EL (cell line): ENCODE data around the gene UBE2N.

Source experiments
- DNase-seq: peaks from one replicate; pipeline ENCODE4 v3.0.0-alpha.2; 2016

The UBE2N gene

GRCh38 chr12:93441617-93442410 lies at the start of gene UBE2N:
TSS of gene UBE2N (minus strand) at chr12:93441947. CDS start at chr12:93441884, 63 bp downstream.
- peak; percentile 96 for DNase-seq

- DNase-seq: peak; percentile 74
Measured at GRCh38 chr12:93484315-93484981, 42.7 kb upstream of the UBE2N start.

GRCh38 chr12:93483151-93483807 lies 41.5 kb upstream of the UBE2N start:
- DNase-seq: no peak

- no peak for DNase-seq
Measured at GRCh38 chr12:93482721-93483120, 41.0 kb upstream of the UBE2N start.

- DNase-seq: no peak
Measured at GRCh38 chr12:93476555-93476954, 34.8 kb upstream of the UBE2N start.

- no peak for DNase-seq
Measured at GRCh38 chr12:93469386-93469785, 27.6 kb upstream of the UBE2N start.

GRCh38 chr12:93468008-93468371 lies 26.2 kb upstream of the UBE2N start:
- DNase-seq: no peak

GRCh38 chr12:93467351-93468007 lies 25.7 kb upstream of the UBE2N start, which contains the start of gene MRPL42:
TSS of gene MRPL42 (plus strand) at chr12:93467514. CDS start at chr12:93469286, 1,772 bp downstream.
- peak; percentile 86 for DNase-seq

GRCh38 chr12:93466625-93467350 lies 25.0 kb upstream of the UBE2N start:
- no peak for DNase-seq

- no peak for DNase-seq
Measured at GRCh38 chr12:93465841-93466240, 24.1 kb upstream of the UBE2N start.

GRCh38 chr12:93461503-93461902 lies 19.8 kb upstream of the UBE2N start:
- DNase-seq: no peak

- DNase-seq: no peak
Measured at GRCh38 chr12:93460902-93461301, 19.2 kb upstream of the UBE2N start.

GRCh38 chr12:93460003-93460402 lies 18.3 kb upstream of the UBE2N start:
- no peak for DNase-seq

GRCh38 chr12:93459097-93459496 lies 17.4 kb upstream of the UBE2N start:
- DNase-seq: no peak

GRCh38 chr12:93456077-93456476 lies 14.3 kb upstream of the UBE2N start:
- no peak for DNase-seq

- peak; percentile 52 for DNase-seq
Measured at GRCh38 chr12:93453633-93454032, 11.9 kb upstream of the UBE2N start.

- DNase-seq: no peak
Measured at GRCh38 chr12:93451423-93452158, 9.8 kb upstream of the UBE2N start.

- DNase-seq: no peak
Measured at GRCh38 chr12:93449277-93449676, 7.5 kb upstream of the UBE2N start.

GRCh38 chr12:93448796-93449195 lies 7.0 kb upstream of the UBE2N start:
- no peak for DNase-seq

GRCh38 chr12:93447555-93448290 lies 6.0 kb upstream of the UBE2N start:
- no peak for DNase-seq

- no peak for DNase-seq
Measured at GRCh38 chr12:93443576-93443975, 1.8 kb upstream of the UBE2N start.
